SK-N-SH (cell line): Measurements from ENCODE around the gene CYFIP1. TPM values are rescaled to one million over a fixed set of nuclear protein-coding genes. Genes with fewer than 3 reads are reported as not detected.

Experiments
- CTCF ChIA-PET: fragments of 300-600, 350-600 bp; formaldehyde crosslinking; extraction: SDS; loops from one replicate; lab custom pipeline; 2021; lab: Yijun Ruan, JAX
- POLR2A ChIA-PET: fragments of 350-600 bp; sonication (Branson Sonifier 250); formaldehyde crosslinking; extraction: SDS; loops from one replicate; lab custom pipeline; 2020; ENCODE audit warnings: antibody characterized with exemption, inconsistent platforms; lab: Yijun Ruan, JAX
- DNase-seq: peaks from one replicate; pipeline ENCODE4 v3.0.0; 2012
- H2AFZ ChIP-seq: fragments of 200-600 bp; sonication (generic); 2 replicates; pipeline ENCODE4 v1.8.1; 2016; ENCODE audit warnings: antibody characterized with exemption, mild to moderate bottlenecking, low read depth
- H3F3A ChIP-seq: fragments of 200-600 bp; sonication (generic); replicated peaks from 2 replicates; pipeline ENCODE3; 2016; ENCODE audit warnings: antibody characterized with exemption, mild to moderate bottlenecking; ENCODE audit not compliant: insufficient read depth
- H3K27ac ChIP-seq, 2 experiments: fragments of 200-500 bp in 1 of 2; fragments of 200-600 bp in 1 of 2; sonication (Bioruptor generic) in 1 of 2; sonication (generic), shearing (Covaris generic) in 1 of 2; 2 replicates each; pipeline versions ENCODE4 v1.5.1 to v1.6.1; 2014 to 2016; ENCODE audit warnings: low read depth in 2 of 2, inconsistent platforms in 1 of 2, low read length in 1 of 2, mild to moderate bottlenecking in 1 of 2, mixed read lengths in 1 of 2
- H3K27me3 ChIP-seq: fragments of 200-600 bp; sonication (generic), shearing (Covaris generic); 2 replicates; pipeline ENCODE4 v1.6.1; 2016; ENCODE audit warnings: mixed run types; ENCODE audit not compliant: insufficient read depth
- H3K36me3 ChIP-seq, 2 experiments: fragments of 200-500 bp in 1 of 2; fragments of 200-600 bp in 1 of 2; sonication (Bioruptor generic) in 1 of 2; sonication (generic) in 1 of 2; replicated peaks in 1 of 2; 2 replicates each; pipeline versions ENCODE3 to v1.5.1; 2014 to 2016; ENCODE audit warnings: low read length in 1 of 2, mild to moderate bottlenecking in 1 of 2; ENCODE audit not compliant: insufficient read depth in 2 of 2, control insufficient read depth in 1 of 2
- H3K4me1 ChIP-seq, 2 experiments: fragments of 200-500 bp in 1 of 2; fragments of 200-600 bp in 1 of 2; sonication (Bioruptor generic) in 1 of 2; sonication (generic), shearing (Covaris generic) in 1 of 2; 2 replicates each; pipeline versions ENCODE4 v1.5.1 to v1.6.1; 2014 to 2016; ENCODE audit warnings: low read depth in 1 of 2, low read length in 1 of 2, mixed run types in 1 of 2; ENCODE audit not compliant: insufficient read depth in 2 of 2, control insufficient read depth in 1 of 2
- H3K4me2 ChIP-seq: fragments of 200-600 bp; sonication (generic), shearing (Covaris generic); 2 replicates; pipeline ENCODE4 v1.6.1; 2017; ENCODE audit warnings: mixed run types
- H3K4me3 ChIP-seq, 2 experiments: fragments of 200-500 bp in 1 of 2; fragments of 200-600 bp in 1 of 2; sonication (Bioruptor generic) in 1 of 2; sonication (generic), shearing (Covaris generic) in 1 of 2; 2 replicates each; pipeline versions ENCODE4 v1.5.1 to v1.8.1; 2014 to 2016; ENCODE audit warnings: low read depth in 2 of 2, inconsistent platforms in 1 of 2, low read length in 1 of 2, mild to moderate bottlenecking in 1 of 2, mixed read lengths in 1 of 2, moderate library complexity in 1 of 2
- H3K79me2 ChIP-seq: fragments of 200-600 bp; sonication (generic); 2 replicates; pipeline ENCODE4 v1.8.1; 2017; ENCODE audit warnings: mild to moderate bottlenecking; ENCODE audit not compliant: insufficient read depth
- H3K9ac ChIP-seq: fragments of 200-600 bp; sonication (generic); 2 replicates; pipeline ENCODE4 v1.6.1; 2017; ENCODE audit warnings: mixed run types
- H3K9me2 ChIP-seq: fragments of 200-600 bp; sonication (generic); 2 replicates; pipeline ENCODE4 v1.6.1; 2017; ENCODE audit warnings: mixed run types
- H3K9me3 ChIP-seq: fragments of 200-600 bp; sonication (generic); 2 replicates; pipeline ENCODE4 v1.6.1; 2017; ENCODE audit warnings: mixed run types, mild to moderate bottlenecking, moderate library complexity
- H4K20me1 ChIP-seq: fragments of 200-600 bp; sonication (generic); 2 replicates; pipeline ENCODE4 v1.6.1; 2017; ENCODE audit warnings: mild to moderate bottlenecking, mixed run types; ENCODE audit not compliant: insufficient read depth
- CHD2 ChIP-seq: fragments of 150-350 bp; IDR thresholded peaks from 2 replicates; pipeline ENCODE4 v1.6.1; 2018; ENCODE audit warnings: low read length; ENCODE audit not compliant: partially characterized antibody
- EP300 ChIP-seq, 2 experiments: IDR thresholded peaks; 2 replicates each; pipeline versions ENCODE4 v1.4.0 to v1.6.1; 2012; ENCODE audit warnings: borderline replicate concordance in 1 of 2, low read depth in 1 of 2, low read length in 1 of 2
- FOSL2 ChIP-seq: IDR thresholded peaks from 2 replicates; pipeline ENCODE4 v1.4.0; 2012; ENCODE audit warnings: low read depth, mild to moderate bottlenecking, moderate library complexity, borderline replicate concordance
- FOXJ3 ChIP-seq: sonication (generic); formaldehyde crosslinking; IDR thresholded peaks from 2 replicates; pipeline ENCODE4 v1.5.1; 2020; ENCODE audit warnings: mild to moderate bottlenecking, missing genetic modification reagents
- JUND ChIP-seq: IDR thresholded peaks from 2 replicates; pipeline ENCODE4 v1.4.0; 2012
- RAD21 ChIP-seq: IDR thresholded peaks from 2 replicates; pipeline ENCODE4 v1.6.1; 2012; ENCODE audit warnings: mild to moderate bottlenecking, low read length
- SMC3 ChIP-seq: IDR thresholded peaks from 2 replicates; pipeline ENCODE4 v1.6.1; 2012; ENCODE audit warnings: low read depth, low read length, improper control_type of control experiment
- TCF12 ChIP-seq: IDR thresholded peaks from 2 replicates; pipeline ENCODE4 v1.4.0; 2012
- USF1 ChIP-seq: IDR thresholded peaks from 2 replicates; pipeline ENCODE4 v1.4.0; 2012; ENCODE audit warnings: low read depth, borderline replicate concordance
- YY1 ChIP-seq: IDR thresholded peaks from 2 replicates; pipeline ENCODE4 v1.4.0; 2012; ENCODE audit warnings: low read depth, mild to moderate bottlenecking
- ZBTB33 ChIP-seq: IDR thresholded peaks from 2 replicates; pipeline ENCODE4 v1.4.0; 2012; ENCODE audit warnings: low read depth, borderline replicate concordance
- WGBS: methylation state at CpG from one replicate; pipeline ENCODE4 v1.1.6; 2017; ENCODE audit warnings: low lambda C conversion rate; 5-methylcytosine and 5-hydroxymethylcytosine counted together
- polyA plus RNA-seq, 3 experiments: library from polyadenylated mRNA; depleted of rRNA; stranded (reverse); fragments of >200 nt; gene quantifications; 2 replicates each; pipeline ENCODE4 v1.2.3, GENCODE V29; 2012
- TF ChIP-seq, protein P1 (sequence below): IDR thresholded peaks from 2 replicates; pipeline ENCODE4 v1.6.1; 2012; ENCODE audit warnings: mild to moderate bottlenecking, low read depth, low read length, moderate library complexity
- TF ChIP-seq, protein P2 (sequence below): IDR thresholded peaks from 2 replicates; pipeline ENCODE4 v1.4.0; 2012; ENCODE audit warnings: low read depth

Gene CYFIP1
- polyA plus RNA-seq, 1 of the 3 experiments (the other 2 are of a cell fraction), result 53.4 TPM

- H3K79me2 ChIP-seq, result no peaks in the 10 kb centered on the region
- CTCF ChIA-PET, result no interaction called here
- H3K4me1 ChIP-seq, result peaks cover 0 to 8% of the 10 kb centered on the region in 2 experiments; a peak in 1 of 4 replicates
- no peaks in the 10 kb centered on the region for H3K9me2 ChIP-seq
- H3K9ac ChIP-seq, result no peak overlapping the region
- H2AFZ ChIP-seq, result no peak overlapping the region
- H3K36me3 ChIP-seq, result peaks cover 31 to 57% of the 10 kb centered on the region in 2 experiments
- POLR2A ChIA-PET, result no interaction called here
- 94% methylated on average over 9 of the region's 9 CpGs for WGBS
- H3K9me3 ChIP-seq, result no peaks in the 10 kb centered on the region
- H3K27me3 ChIP-seq, result no peaks in the 10 kb centered on the region
- H3K4me3 ChIP-seq, result no peak overlapping the region
- no peak overlapping the region for H3K27ac ChIP-seq
- TF ChIP-seq SMC3, result no peak
- no peak for TF ChIP-seq JUND
- no peak for TF ChIP-seq EP300 (IDR thresholded peaks at IDR 0.05; ENCODE audit: borderline replicate concordance in 1 of 2, low read depth in 1 of 2, low read length in 1 of 2)
- TF ChIP-seq TCF12, result no peak
- no peak for TF ChIP-seq YY1
- TF ChIP-seq ZBTB33, result no peak
- no peak for TF ChIP-seq CHD2
- TF ChIP-seq, protein P1, sequence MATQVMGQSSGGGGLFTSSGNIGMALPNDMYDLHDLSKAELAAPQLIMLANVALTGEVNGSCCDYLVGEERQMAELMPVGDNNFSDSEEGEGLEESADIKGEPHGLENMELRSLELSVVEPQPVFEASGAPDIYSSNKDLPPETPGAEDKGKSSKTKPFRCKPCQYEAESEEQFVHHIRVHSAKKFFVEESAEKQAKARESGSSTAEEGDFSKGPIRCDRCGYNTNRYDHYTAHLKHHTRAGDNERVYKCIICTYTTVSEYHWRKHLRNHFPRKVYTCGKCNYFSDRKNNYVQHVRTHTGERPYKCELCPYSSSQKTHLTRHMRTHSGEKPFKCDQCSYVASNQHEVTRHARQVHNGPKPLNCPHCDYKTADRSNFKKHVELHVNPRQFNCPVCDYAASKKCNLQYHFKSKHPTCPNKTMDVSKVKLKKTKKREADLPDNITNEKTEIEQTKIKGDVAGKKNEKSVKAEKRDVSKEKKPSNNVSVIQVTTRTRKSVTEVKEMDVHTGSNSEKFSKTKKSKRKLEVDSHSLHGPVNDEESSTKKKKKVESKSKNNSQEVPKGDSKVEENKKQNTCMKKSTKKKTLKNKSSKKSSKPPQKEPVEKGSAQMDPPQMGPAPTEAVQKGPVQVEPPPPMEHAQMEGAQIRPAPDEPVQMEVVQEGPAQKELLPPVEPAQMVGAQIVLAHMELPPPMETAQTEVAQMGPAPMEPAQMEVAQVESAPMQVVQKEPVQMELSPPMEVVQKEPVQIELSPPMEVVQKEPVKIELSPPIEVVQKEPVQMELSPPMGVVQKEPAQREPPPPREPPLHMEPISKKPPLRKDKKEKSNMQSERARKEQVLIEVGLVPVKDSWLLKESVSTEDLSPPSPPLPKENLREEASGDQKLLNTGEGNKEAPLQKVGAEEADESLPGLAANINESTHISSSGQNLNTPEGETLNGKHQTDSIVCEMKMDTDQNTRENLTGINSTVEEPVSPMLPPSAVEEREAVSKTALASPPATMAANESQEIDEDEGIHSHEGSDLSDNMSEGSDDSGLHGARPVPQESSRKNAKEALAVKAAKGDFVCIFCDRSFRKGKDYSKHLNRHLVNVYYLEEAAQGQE, result no peak
- TF ChIP-seq RAD21, result no peak
- TF ChIP-seq FOSL2, result no peak
- TF ChIP-seq, protein P2, sequence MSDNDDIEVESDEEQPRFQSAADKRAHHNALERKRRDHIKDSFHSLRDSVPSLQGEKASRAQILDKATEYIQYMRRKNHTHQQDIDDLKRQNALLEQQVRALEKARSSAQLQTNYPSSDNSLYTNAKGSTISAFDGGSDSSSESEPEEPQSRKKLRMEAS, result no peak
- no peak for TF ChIP-seq USF1
- no peak for TF ChIP-seq FOXJ3 (CRISPR knock-in tag)
- no peaks in the 10 kb centered on the region for H3F3A ChIP-seq
- no peak overlapping the region for H3K4me2 ChIP-seq
- H4K20me1 ChIP-seq, result no peaks in the 10 kb centered on the region
- no peak for DNase-seq
Measured at GRCh38 chr15:22908830-22909229, 71.3 kb downstream of the CYFIP1 start.
